GM19324 (cell line): ENCODE measurements around the gene TRNP1.
"Not testable (repeated sequence)": the region's sequence is repeated elsewhere in the genome, so short reads cannot be mapped to it uniquely, and the experiment has no call there.

Experiments
- ATAC-seq: cut with Tn5 transposase; IDR thresholded peaks from one replicate; pipeline ENCODE4 v1.9.1; 2021; ENCODE audit warnings: mild to moderate bottlenecking, moderate library complexity; ENCODE audit not compliant: unreplicated experiment, low FRiP score

Gene TRNP1, protein sequence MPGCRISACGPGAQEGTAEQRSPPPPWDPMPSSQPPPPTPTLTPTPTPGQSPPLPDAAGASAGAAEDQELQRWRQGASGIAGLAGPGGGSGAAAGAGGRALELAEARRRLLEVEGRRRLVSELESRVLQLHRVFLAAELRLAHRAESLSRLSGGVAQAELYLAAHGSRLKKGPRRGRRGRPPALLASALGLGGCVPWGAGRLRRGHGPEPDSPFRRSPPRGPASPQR

GRCh38 chr1:26993237-26994019, at the start of gene TRNP1:
TRNP1 (plus strand) TSS chr1:26993692; CDS start chr1:26993787, 95 bp downstream.
- no peak for ATAC-seq

DNA sequence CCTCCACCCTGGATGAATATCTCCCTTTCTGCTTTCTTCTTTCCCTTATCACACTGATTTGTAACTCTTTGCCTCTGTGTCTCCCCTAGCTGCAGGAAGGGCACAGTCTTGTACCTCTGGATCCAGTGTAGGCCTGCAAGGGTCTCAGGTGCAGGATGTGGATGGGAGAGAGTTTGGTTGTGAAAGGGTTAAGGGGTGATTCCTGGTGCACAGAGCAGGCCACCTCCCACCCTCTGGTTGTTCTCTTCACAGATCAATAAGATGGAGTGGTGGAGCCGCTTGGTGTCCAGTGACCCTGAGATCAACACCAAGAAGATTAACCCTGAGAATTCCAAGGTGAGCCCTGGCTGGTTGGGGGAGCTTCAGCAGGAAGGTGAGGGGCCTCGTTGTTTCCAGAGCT, 48.4 kb upstream of the TRNP1 start:
- no peak for ATAC-seq

DNA sequence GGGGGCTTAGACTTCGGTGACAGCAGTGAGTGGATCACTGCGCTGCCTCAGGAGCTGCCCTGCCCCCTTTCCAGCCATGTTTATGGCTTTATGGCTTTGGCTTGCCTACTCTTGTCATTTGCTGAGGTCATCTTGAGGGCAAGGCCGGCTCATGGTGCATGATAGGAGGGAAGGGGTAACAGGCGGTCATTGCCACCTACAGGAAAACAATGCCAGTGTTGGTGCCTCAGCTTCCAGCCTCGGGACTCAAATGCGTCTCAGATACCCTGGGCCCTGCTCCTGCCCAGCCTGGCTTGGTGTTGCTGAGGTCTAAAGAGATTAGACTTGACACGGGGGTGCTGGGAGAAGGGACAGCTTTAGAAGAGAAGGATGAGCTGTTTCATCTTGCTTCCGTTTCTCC, 47.8 kb upstream of the TRNP1 start:
- ATAC-seq: no peak

DNA sequence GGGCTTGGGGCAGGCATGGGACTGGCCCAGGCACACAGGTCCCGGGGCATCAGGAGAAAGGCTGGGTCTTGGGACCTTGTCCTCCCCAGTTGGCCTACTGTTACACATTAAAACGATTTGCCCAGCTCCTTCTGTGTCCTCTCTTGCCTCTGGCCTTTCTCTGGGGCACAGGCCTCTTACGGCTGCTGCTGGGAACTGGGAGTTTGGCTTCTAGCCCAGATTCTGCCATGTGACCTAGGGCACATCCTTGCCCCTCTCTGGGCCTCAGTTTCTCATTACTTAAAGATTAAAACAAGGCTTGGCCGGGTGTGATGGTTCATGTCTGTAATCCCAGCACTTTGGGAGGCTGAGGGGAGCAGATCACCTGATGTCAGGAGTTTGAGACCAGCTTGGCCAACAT, 47.2 kb upstream of the TRNP1 start:
- ATAC-seq: no peak

DNA sequence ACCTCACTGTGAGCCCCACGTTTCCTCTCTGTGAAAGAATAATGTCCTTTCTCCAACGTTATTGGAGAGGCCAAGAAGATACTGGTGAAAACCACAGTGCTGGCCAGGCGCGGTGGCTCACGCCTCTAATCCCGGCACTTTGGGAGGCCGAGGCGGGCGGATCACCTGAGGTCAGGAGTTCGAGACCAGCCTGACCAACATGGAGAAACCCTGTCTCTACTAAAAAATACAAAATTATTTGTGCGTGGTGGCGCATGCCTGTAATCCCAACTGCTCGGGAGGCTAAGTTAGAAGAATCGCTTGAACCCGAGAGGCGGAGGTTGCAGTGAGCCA, 44.8 kb upstream of the TRNP1 start:
- ATAC-seq: not testable (repeated sequence)

DNA sequence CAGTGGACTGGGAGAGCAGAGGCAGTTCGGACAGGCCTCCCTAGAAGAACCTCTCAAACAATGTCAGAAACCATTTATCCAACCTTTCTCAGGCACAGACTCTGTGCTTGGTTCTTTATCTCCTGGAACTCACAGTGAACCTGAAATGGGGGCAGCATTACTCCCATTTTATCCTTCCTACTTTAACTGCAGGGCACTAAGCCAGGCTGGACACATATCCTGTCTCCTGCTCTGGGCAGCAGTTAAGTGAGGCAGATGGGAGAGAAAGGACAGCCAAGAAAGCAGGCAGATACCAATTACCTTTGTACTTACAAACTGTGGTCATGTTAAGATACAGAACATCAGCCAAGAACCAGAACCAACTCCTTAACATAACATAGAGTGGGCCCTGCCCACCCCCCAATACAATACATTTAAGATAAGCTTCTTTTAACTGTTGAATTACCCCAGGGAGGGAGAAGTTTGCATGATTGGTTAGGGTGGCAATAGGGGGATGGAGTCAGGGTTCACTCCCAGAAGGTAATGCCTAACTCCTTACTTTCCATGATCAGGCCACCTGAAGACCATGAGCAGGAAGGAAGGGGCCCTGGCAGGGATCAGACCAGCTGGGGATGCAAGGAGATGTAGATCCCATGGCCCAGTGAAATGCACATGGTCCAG, 44.1 kb upstream of the TRNP1 start:
- no peak for ATAC-seq

DNA sequence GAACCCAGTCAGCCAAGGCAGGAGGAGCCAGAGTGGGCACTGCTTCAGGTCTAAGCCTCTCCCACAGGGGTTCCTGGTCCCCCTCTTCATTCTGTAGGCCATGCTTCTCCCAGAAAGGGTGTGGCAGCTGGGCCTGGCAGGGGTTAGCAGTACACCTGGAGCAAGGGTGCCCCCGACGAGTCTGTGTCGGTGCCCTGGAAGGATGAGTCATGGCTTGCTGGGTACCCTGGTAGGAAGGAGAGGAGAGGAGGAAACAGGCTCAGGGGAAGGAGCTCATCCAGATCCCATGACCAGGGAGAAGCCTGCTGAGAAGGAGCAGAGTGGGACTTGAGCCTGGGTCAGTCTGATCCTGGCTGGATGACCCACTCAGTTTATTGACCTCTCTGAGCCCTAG, 43.6 kb upstream of the TRNP1 start:
- no peak for ATAC-seq

DNA sequence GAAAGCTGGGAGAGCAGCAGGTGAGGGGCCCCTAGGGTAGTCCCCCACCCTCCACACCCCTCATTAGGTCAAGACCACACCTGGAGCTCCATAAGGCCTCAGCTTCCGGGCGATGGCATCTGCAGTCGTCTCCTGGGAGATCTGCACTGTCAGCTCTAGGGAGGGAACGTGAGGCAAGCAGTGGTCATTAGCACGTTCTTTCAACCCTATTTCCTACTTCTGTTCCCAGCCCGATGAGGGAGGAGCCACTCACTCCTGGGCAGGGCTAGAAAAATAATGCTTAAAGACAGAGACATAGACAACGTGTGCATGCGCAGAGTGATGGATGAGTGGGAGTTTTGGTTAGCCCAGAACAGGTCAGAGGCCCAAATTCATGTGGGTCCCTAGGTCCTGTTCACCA, 42.9 kb upstream of the TRNP1 start:
- no peak for ATAC-seq

DNA sequence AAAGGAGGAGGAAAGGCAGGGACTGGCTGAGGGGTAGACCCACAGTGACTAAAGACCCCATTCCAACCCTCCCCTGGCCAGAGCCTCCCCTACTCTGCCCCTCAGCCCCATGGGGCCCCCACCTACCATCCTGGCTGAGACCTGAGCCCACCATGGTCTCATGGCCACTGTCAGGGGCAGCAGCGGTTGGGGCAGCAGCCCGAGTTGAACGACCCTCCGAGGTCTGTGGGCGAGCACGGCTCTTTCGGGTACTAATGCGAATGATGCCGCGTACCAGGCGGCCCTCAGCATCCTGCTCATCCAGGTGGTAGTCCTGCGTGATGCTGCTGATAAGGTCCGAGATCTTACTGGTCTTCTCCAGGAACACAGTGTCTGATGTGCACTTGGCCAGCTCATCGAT, 42.3 kb upstream of the TRNP1 start:
- ATAC-seq: no peak

DNA sequence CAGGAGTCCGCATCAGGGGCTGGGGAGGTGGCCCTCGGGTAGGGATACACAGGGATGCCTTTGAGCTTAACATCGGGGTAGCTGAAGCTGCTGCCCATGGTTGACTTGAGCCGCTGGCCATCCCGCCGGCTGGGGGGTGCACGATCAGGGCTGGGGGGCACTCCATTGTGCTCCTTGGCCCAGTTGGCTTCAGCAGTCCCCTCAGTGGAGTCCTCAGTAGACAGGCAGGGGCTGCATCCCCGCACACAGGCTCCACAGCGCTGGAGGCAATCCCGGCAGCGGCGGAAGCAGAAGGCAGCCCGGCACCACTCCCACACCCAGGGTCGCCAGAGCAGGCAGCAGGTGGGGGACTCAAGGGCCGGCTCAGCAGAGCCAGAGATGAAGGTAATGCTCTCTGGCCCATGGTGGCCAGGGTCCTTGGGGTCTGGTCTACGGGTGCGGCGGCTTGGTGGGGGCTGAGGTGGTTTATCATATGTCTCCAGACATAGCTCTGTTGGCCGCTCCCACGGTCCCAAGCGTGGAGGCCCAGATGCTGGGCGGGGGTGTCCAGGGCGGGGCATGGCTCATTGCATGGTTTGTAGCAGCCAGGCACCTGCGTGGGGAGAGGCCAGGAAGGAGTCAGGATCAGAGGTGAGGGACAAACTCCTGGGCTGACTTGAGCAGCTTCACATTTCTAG, 41.5 kb upstream of the TRNP1 start:
- no peak for ATAC-seq

DNA sequence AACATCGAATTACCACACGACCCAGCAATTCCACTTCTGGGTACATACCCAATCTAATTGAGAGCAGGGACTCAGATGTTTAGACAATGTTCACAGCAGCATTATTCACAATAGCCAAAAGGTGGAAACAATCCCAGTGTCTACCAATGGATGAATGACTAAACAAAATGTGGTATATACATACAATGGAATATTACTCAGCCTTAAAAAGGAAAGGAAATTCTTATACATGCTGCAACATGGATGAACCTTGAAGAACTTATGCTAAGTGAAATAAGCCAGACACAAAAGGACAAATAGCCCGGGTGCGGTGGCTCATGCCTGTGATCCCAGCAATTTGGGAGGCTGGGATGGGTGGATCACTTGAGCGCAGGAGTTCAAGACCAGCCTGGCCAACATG, 40.1 kb upstream of the TRNP1 start:
- no peak for ATAC-seq

- no peak for ATAC-seq
Measured at GRCh38 chr1:26956321-26956720, 37.2 kb upstream of the TRNP1 start.

- ATAC-seq: no peak
Measured at GRCh38 chr1:26957306-26957705, 36.2 kb upstream of the TRNP1 start.

GRCh38 chr1:26959270-26959669, 34.2 kb upstream of the TRNP1 start:
- no peak for ATAC-seq

DNA sequence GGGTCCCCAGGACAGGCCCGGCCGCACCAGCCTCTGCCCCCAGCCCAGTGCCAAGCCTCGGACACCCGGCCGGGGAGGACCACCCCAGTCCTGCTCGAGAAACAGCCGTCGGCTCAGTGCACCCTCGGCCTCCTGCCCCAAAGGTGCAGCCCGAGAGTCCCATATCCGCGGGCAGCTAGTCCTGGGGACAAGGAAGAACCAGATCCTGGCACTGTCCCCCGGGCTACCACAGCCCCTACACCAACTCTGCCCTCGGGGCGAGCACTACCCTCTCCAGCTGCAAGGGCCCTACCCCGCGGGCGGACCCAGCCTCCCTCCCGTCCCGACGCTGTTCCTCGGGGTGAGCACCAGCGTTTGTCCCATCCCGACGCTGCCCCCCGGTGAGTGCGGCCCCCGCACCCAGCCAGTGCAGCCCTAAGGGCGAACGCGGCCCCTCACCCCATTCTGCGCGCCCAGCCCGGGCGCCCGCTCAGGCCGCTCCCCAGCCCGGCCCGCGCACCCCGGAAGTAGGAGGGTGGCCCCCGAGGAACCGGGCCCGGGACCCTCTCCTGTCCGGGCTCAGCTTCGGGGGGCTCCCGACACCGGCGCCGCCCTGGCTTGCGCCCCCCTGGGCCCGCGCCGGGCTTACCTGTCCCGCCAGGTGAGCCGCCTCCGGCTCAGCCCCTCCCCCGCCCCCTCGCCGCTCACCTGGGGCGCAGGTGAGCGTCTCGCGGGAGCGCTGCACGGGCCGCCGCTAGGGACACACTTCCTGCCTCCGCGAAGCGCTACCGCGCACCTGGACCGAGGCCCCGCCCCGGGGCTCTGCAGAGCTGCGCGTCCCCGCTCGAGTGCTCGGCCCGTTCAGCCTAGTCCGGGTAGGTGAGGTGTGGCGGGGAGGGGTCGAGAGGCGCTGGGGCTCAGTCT, 33.5 kb upstream of the TRNP1 start, which contains the start of gene KDF1:
Gene KDF1 (minus strand): TSS at position 747 of the 903 bp plus-strand sequence. CDS start 8,088 bp downstream, outside the sequence.
- no peak for ATAC-seq

- no peak for ATAC-seq
Measured at GRCh38 chr1:26960625-26960966, 32.9 kb upstream of the TRNP1 start.

DNA sequence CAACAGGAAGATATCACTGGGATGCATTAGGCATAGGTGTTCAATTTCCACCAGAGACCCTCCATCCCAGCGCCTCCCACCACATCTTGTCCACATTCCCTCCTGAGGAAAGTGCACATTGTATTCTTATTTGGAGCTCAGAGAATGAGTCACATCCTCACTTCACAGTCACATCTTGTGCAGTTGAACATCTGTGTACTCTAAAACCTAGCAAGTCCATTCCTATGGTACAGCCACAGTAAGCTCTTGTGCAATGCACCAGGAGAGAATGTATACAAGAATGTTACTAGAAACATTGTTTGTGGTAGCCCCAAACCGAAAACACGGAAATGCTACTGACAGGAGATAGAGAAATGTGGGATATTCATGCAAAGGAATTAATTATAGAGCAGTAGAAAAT, 31.7 kb upstream of the TRNP1 start:
- no peak for ATAC-seq

GRCh38 chr1:26965213-26965612, 28.3 kb upstream of the TRNP1 start:
- ATAC-seq: no peak

DNA sequence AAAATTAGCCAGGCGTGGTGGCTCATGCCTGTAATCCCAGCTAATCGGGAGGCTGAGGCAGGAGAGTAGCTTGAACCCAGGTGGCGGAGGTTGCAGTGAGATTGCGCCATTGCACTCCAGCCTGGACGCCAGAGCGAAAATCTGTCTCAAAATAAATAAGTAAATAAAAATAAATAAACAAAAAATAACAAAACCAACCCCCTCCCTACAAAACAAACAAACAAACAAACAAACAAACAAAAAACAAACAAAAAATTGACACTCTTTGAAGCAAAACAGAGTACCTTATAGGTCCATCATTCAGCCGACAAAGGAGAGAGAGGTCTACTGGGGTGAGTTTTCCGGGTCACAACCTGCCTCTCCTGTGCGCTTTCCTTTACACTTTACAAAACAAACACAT, 27.9 kb upstream of the TRNP1 start:
- no peak for ATAC-seq

- no peak for ATAC-seq
Measured at GRCh38 chr1:26970810-26971209, 22.7 kb upstream of the TRNP1 start.
